GM18499 (cell line): ENCODE measurements around the gene TMEM178A.
"Not testable (repeated sequence)": the region's sequence is repeated elsewhere in the genome, so short reads cannot be mapped to it uniquely, and the experiment has no call there.

Source experiments
- ATAC-seq: cut with Tn5 transposase; IDR thresholded peaks from one replicate; pipeline ENCODE4 v1.9.1; 2021; ENCODE audit warnings: moderate number of reproducible peaks; ENCODE audit not compliant: insufficient read depth, unreplicated experiment

Gene TMEM178A

GRCh38 chr2:39665811-39666490 lies at the start of gene TMEM178A:
TMEM178A (plus strand) TSS chr2:39665917; CDS start chr2:39665975, 58 bp downstream.
- no peak for ATAC-seq

- ATAC-seq = no peak
Measured at GRCh38 chr2:39618236-39618635, 47.5 kb upstream of the TMEM178A start.

- no peak for ATAC-seq
Measured at GRCh38 chr2:39618736-39619135, 47.0 kb upstream of the TMEM178A start.

GRCh38 chr2:39620067-39620466 lies 45.6 kb upstream of the TMEM178A start:
- ATAC-seq = no peak

- ATAC-seq = no peak
Measured at GRCh38 chr2:39621596-39621995, 44.1 kb upstream of the TMEM178A start.

- ATAC-seq = no peak
Measured at GRCh38 chr2:39622860-39623259, 42.9 kb upstream of the TMEM178A start.

GRCh38 chr2:39623917-39624316 lies 41.8 kb upstream of the TMEM178A start:
- ATAC-seq = no peak

GRCh38 chr2:39625193-39625926 lies 40.4 kb upstream of the TMEM178A start:
- ATAC-seq = no peak

- no peak for ATAC-seq
Measured at GRCh38 chr2:39625927-39626270, 39.8 kb upstream of the TMEM178A start.

GRCh38 chr2:39628346-39628745 lies 37.4 kb upstream of the TMEM178A start:
- not testable (repeated sequence) for ATAC-seq

GRCh38 chr2:39629646-39630045 lies 36.1 kb upstream of the TMEM178A start:
- ATAC-seq = no peak

- ATAC-seq = no peak
Measured at GRCh38 chr2:39631256-39631655, 34.5 kb upstream of the TMEM178A start.

GRCh38 chr2:39631718-39632117 lies 34.0 kb upstream of the TMEM178A start:
- ATAC-seq = no peak

- no peak for ATAC-seq
Measured at GRCh38 chr2:39632876-39633275, 32.8 kb upstream of the TMEM178A start.

- no peak for ATAC-seq
Measured at GRCh38 chr2:39636306-39636705, 29.4 kb upstream of the TMEM178A start.

- no peak for ATAC-seq
Measured at GRCh38 chr2:39638581-39638980, 27.1 kb upstream of the TMEM178A start.

- ATAC-seq = no peak
Measured at GRCh38 chr2:39640107-39640506, 25.6 kb upstream of the TMEM178A start.

GRCh38 chr2:39640681-39641080 lies 25.0 kb upstream of the TMEM178A start:
- ATAC-seq = no peak

- no peak for ATAC-seq
Measured at GRCh38 chr2:39641635-39642034, 24.1 kb upstream of the TMEM178A start.

- ATAC-seq = no peak
Measured at GRCh38 chr2:39642051-39642718, 23.5 kb upstream of the TMEM178A start.

GRCh38 chr2:39645826-39646225 lies 19.9 kb upstream of the TMEM178A start:
- ATAC-seq = no peak
